A549 (cell line): ENCODE data around the gene ETV3.

Experiments
- BHLHE40 ChIP-seq: IDR thresholded peaks from 2 replicates; pipeline ENCODE4 v1.6.1; 2012; ENCODE audit warnings: low read depth, low read length, inconsistent platforms
- CBX2 ChIP-seq: fragments of 200-600 bp; sonication (generic); IDR thresholded peaks from 2 replicates; pipeline ENCODE4 v1.6.1; 2016; ENCODE audit warnings: low read depth, mild to moderate bottlenecking, borderline replicate concordance
- CBX8 ChIP-seq: fragments of 200-600 bp; sonication (generic); IDR thresholded peaks from 2 replicates; pipeline ENCODE4 v1.6.1; 2016
- ESRRA ChIP-seq: fragments of 150-350 bp; IDR thresholded peaks from 2 replicates; pipeline ENCODE4 v1.6.1; 2014; ENCODE audit warnings: mild to moderate bottlenecking, low read length, borderline replicate concordance
- HOXB13 ChIP-seq: fragments of 250-450 bp; sonication (Bioruptor Pico); IDR thresholded peaks from 2 replicates; pipeline ENCODE4 v1.5.0; 2020; ENCODE audit warnings: low read depth, mild to moderate bottlenecking, moderate library complexity
- KDM5A ChIP-seq: fragments of 200-600 bp; sonication (generic); IDR thresholded peaks from 2 replicates; pipeline ENCODE4 v1.6.1; 2016; ENCODE audit warnings: antibody characterized with exemption, mild to moderate bottlenecking
- NFE2L2 ChIP-seq: fragments of 150-350 bp; conservative IDR thresholded peaks from 2 replicates; pipeline ENCODE4 v1.6.1; 2014; ENCODE audit warnings: low read length
- RAD21 ChIP-seq, 2 experiments: fragments of >200 bp in 1 of 2; sonication (Bioruptor Twin) in 1 of 2; formaldehyde crosslinking in 1 of 2; IDR thresholded peaks in 1 of 2; conservative IDR thresholded peaks in 1 of 2; 2 replicates in 1 of 2; 3 replicates in 1 of 2; pipeline ENCODE4 v1.6.1; 2012 to 2018; ENCODE audit warnings: inconsistent platforms in 1 of 2
- SMC3 ChIP-seq: fragments of >200 bp; sonication (Bioruptor Twin); formaldehyde crosslinking; IDR thresholded peaks from 3 replicates; pipeline ENCODE4 v1.6.1; 2018; ENCODE audit warnings: inconsistent platforms
- TF ChIP-seq, protein P1 (sequence below): fragments of >200 bp; sonication (Bioruptor Twin); formaldehyde crosslinking; IDR thresholded peaks from 3 replicates; pipeline ENCODE4 v1.5.1; 2016

DNA sequence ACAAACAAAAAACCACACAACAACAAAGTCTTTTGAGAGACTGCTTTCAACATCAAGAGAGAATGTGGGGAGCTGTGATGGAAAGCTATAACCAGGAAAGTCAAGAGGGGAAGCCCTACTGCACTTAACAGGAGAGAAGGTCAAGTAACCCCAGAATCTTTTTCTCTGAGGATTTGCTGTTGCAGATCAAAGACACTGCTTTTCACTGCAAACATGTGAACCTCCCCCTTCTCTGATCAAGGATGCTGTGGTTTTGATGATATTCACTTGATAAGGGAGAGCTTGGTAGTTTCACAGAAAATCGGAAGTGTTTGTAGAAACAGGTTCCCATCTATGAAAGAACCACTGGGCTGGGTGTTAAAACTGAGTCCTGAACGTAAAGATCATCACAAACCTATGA, 4.8 kb downstream of the ETV3 start:
- TF ChIP-seq NFE2L2 (no peak), CBX8 (no peak), SMC3 (no peak), CBX2 (no peak), HOXB13 (CRISPR knock-in tag) (no peak), KDM5A (no peak), ESRRA (no peak), RAD21 (conservative IDR thresholded peaks at IDR 0.05 in 1 of 2, IDR thresholded peaks at IDR 0.05 in 1 of 2) (no peak), BHLHE40 (no peak)
- TF ChIP-seq, protein P1, sequence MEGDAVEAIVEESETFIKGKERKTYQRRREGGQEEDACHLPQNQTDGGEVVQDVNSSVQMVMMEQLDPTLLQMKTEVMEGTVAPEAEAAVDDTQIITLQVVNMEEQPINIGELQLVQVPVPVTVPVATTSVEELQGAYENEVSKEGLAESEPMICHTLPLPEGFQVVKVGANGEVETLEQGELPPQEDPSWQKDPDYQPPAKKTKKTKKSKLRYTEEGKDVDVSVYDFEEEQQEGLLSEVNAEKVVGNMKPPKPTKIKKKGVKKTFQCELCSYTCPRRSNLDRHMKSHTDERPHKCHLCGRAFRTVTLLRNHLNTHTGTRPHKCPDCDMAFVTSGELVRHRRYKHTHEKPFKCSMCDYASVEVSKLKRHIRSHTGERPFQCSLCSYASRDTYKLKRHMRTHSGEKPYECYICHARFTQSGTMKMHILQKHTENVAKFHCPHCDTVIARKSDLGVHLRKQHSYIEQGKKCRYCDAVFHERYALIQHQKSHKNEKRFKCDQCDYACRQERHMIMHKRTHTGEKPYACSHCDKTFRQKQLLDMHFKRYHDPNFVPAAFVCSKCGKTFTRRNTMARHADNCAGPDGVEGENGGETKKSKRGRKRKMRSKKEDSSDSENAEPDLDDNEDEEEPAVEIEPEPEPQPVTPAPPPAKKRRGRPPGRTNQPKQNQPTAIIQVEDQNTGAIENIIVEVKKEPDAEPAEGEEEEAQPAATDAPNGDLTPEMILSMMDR: no peak
